ENCODE measurements around the gene RABL6.

RABL6 gene

GRCh38 chr9:136829412-136829811 is 21.7 kb downstream of the RABL6 start (continued):
- TF ChIP-seq ZNF70 (CRISPR knock-in tag; IDR thresholded peaks at IDR 0.05) (no peak), ARNTL (CRISPR knock-in tag; IDR thresholded peaks at IDR 0.05; ENCODE audit: borderline replicate concordance, low read depth) (no peak), OSR1 (CRISPR knock-in tag; IDR thresholded peaks at IDR 0.05) (no peak), CSRNP3 (CRISPR knock-in tag; IDR thresholded peaks at IDR 0.05) (no peak), ZFP3 (CRISPR knock-in tag; IDR thresholded peaks at IDR 0.05) (no peak)

- TF ChIP-seq GLIS3 (CRISPR knock-in tag; IDR thresholded peaks at IDR 0.05) = no peak
- TF ChIP-seq POU6F1 (CRISPR knock-in tag; IDR thresholded peaks at IDR 0.05; ENCODE audit: borderline replicate concordance, low read depth) = no peak
- TF ChIP-seq RARB (CRISPR knock-in tag; IDR thresholded peaks at IDR 0.05) = no peak
- TF ChIP-seq ZFP30 (CRISPR knock-in tag; IDR thresholded peaks at IDR 0.05) = no peak
- TF ChIP-seq ZNF70 (CRISPR knock-in tag; IDR thresholded peaks at IDR 0.05) = no peak
- TF ChIP-seq CSDC2 (CRISPR knock-in tag; IDR thresholded peaks at IDR 0.05) = no peak
- no peak for TF ChIP-seq ISL1 (CRISPR knock-in tag; IDR thresholded peaks at IDR 0.05)
- no peak for TF ChIP-seq SNAI2 (CRISPR knock-in tag; IDR thresholded peaks at IDR 0.05)
- TF ChIP-seq CREB5 (CRISPR knock-in tag; IDR thresholded peaks at IDR 0.05; ENCODE audit: low read depth) = no peak
- TF ChIP-seq OSR1 (CRISPR knock-in tag; IDR thresholded peaks at IDR 0.05) = no peak
- no peak for TF ChIP-seq ZNF565 (CRISPR knock-in tag; conservative IDR thresholded peaks at IDR 0.05; ENCODE audit: low read depth)
- no peak for TF ChIP-seq TCF4 (CRISPR knock-in tag; IDR thresholded peaks at IDR 0.05; ENCODE audit: borderline replicate concordance)
- no peak for TF ChIP-seq PPARA (CRISPR knock-in tag; IDR thresholded peaks at IDR 0.05; ENCODE audit: borderline replicate concordance)
- TF ChIP-seq ESRRG (CRISPR knock-in tag; IDR thresholded peaks at IDR 0.05) = no peak
- no peak for TF ChIP-seq BACH2 (CRISPR knock-in tag; IDR thresholded peaks at IDR 0.05; ENCODE audit: borderline replicate concordance)
- no peak for ATAC-seq
Observed at GRCh38 chr9:136829981-136830885, 22.5 kb downstream of the RABL6 start.

GRCh38 chr9:136831002-136831719 is 23.4 kb downstream of the RABL6 start:
- no peak for ATAC-seq

More at GRCh38 chr9:136831002-136831719, 23.4 kb downstream of the RABL6 start:
- no peak for TF ChIP-seq RARB (CRISPR knock-in tag; IDR thresholded peaks at IDR 0.05)
- TF ChIP-seq ISL1 (CRISPR knock-in tag; IDR thresholded peaks at IDR 0.05) = no peak
- no peak for TF ChIP-seq SNAI2 (CRISPR knock-in tag; IDR thresholded peaks at IDR 0.05)
- no peak for TF ChIP-seq PATZ1 (CRISPR knock-in tag; IDR thresholded peaks at IDR 0.05; ENCODE audit: borderline replicate concordance)
- no peak for TF ChIP-seq POU6F1 (CRISPR knock-in tag; IDR thresholded peaks at IDR 0.05; ENCODE audit: borderline replicate concordance, low read depth)
- TF ChIP-seq CSRNP3 (CRISPR knock-in tag; IDR thresholded peaks at IDR 0.05) = no peak
- no peak for TF ChIP-seq ZC3H10 (CRISPR knock-in tag; IDR thresholded peaks at IDR 0.05)
- TF ChIP-seq ZNF70 (CRISPR knock-in tag; IDR thresholded peaks at IDR 0.05) = no peak

Measured in SK-N-SH treated with all-trans-retinoic acid at 6 μM for 48 hours (cell line).